Activated CD8-positive, alpha-beta memory T cell treated with anti-CD3 and anti-CD28 coated beads, Interleukin-2, amount 10 ng/mL, durations not matched to agents 7 days and 5 days (primary cell): ENCODE data around the gene FAR1. TPM values are rescaled to one million over a fixed set of nuclear protein-coding genes. Genes with fewer than 3 reads are reported as not detected.
A peak's percentile ranks its signal among the peaks of the same experiment; 100 is the strongest.
"Not testable (repeated sequence)": the region's sequence is repeated elsewhere in the genome, so short reads cannot be mapped to it uniquely, and the experiment has no call there.

ENCODE experiments used
- ATAC-seq: fragments of 150-1000 bp; cut with Tn5 transposase; one replicate; pipeline ENCODE4 v1.10.0; 2021; ENCODE audit warnings: moderate library complexity
- CTCF ChIA-PET: fragments of 350-600 bp; sonication (Branson Sonifier 250); formaldehyde crosslinking; loops from one replicate; lab custom pipeline; 2021; ENCODE audit warnings: antibody characterized with exemption; lab: Charles Lee
- DNase-seq: peaks from one replicate; pipeline ENCODE4 v3.0.0-alpha.2; 2020
- H3K27ac Mint-ChIP-seq: one replicate; pipeline ENCODE4 v1.8.0; 2021; ENCODE audit warnings: mild to moderate bottlenecking, mixed read lengths
- H3K27me3 Mint-ChIP-seq: one replicate; pipeline ENCODE4 v1.8.0; 2021; ENCODE audit warnings: mixed read lengths
- H3K36me3 Mint-ChIP-seq: one replicate; pipeline ENCODE4 v1.8.0; 2021; ENCODE audit warnings: mild to moderate bottlenecking, mixed read lengths
- H3K4me1 Mint-ChIP-seq: one replicate; pipeline ENCODE4 v1.8.0; 2021; ENCODE audit warnings: mixed read lengths
- H3K4me3 Mint-ChIP-seq: one replicate; pipeline ENCODE4 v1.8.0; 2021; ENCODE audit warnings: mild to moderate bottlenecking, moderate library complexity, mixed read lengths
- H3K9me3 Mint-ChIP-seq: one replicate; pipeline ENCODE4 v1.8.0; 2022; ENCODE audit warnings: low read depth, mixed read lengths
- total RNA-seq, 2 experiments: library from RNA; stranded (reverse); gene quantifications; one replicate each; pipeline ENCODE4 v1.2.3, GENCODE V29; 2021

FAR1 gene
- total RNA-seq, 2 experiments from 2014 or later = 56.9 to 57.0 TPM

- H3K27me3 Mint-ChIP-seq = peaks cover 41% of the 10 kb centered on the region
- DNase-seq, CTCF ChIA-PET, ATAC-seq, H3K9me3 Mint-ChIP-seq, H3K36me3 Mint-ChIP-seq, H3K27ac Mint-ChIP-seq, H3K4me3 Mint-ChIP-seq, H3K4me1 Mint-ChIP-seq: not testable (repeated sequence)
Observed at GRCh38 chr11:13651515-13651914, 17.0 kb upstream of the FAR1 start.

GRCh38 chr11:13661074-13661623 lies 7.3 kb upstream of the FAR1 start:
- Mint-ChIP-seq H3K27me3 (peaks cover 25% of the 10 kb centered on the region), H3K4me1 (no peaks in the 10 kb centered on the region), H3K36me3 (no peaks in the 10 kb centered on the region), H3K9me3 (peaks cover 8% of the 10 kb centered on the region), H3K4me3 (no peak overlapping the region), H3K27ac (no peak overlapping the region)
- ATAC-seq = no peak
- no peak for DNase-seq
- CTCF ChIA-PET = no interaction called here

- Mint-ChIP-seq H3K36me3 (no peaks in the 10 kb centered on the region), H3K4me3 (no peak overlapping the region), H3K27ac (no peak overlapping the region), H3K9me3 (peaks cover 6% of the 10 kb centered on the region), H3K4me1 (peaks cover 8% of the 10 kb centered on the region), H3K27me3 (peaks cover 24% of the 10 kb centered on the region)
- CTCF ChIA-PET = no interaction called here
- ATAC-seq (no peak), DNase-seq (no peak)
Observed at GRCh38 chr11:13663631-13664071, 4.8 kb upstream of the FAR1 start.

- no peak overlapping the region for H3K4me3 Mint-ChIP-seq
- no peaks in the 10 kb centered on the region for H3K36me3 Mint-ChIP-seq
- DNase-seq (no peak), ATAC-seq (no peak)
- H3K4me1 Mint-ChIP-seq = peaks cover 9% of the 10 kb centered on the region
- CTCF ChIA-PET = no interaction called here
- H3K9me3 Mint-ChIP-seq = no peaks in the 10 kb centered on the region
- H3K27me3 Mint-ChIP-seq = peaks cover 22% of the 10 kb centered on the region
- no peak overlapping the region for H3K27ac Mint-ChIP-seq
Observed at GRCh38 chr11:13664351-13664750, 4.1 kb upstream of the FAR1 start.

GRCh38 chr11:13666708-13667107 lies 1.8 kb upstream of the FAR1 start:
- no peak overlapping the region for H3K27ac Mint-ChIP-seq
- H3K27me3 Mint-ChIP-seq = peaks cover 20% of the 10 kb centered on the region
- no peaks in the 10 kb centered on the region for H3K9me3 Mint-ChIP-seq
- no peak for ATAC-seq
- peaks cover 6% of the 10 kb centered on the region for H3K36me3 Mint-ChIP-seq
- H3K4me1 Mint-ChIP-seq = peaks cover 27% of the 10 kb centered on the region
- no peak for DNase-seq
- CTCF ChIA-PET = interaction anchor here (1.2 to 1.7 kb wide), 3 partner anchors 9 to 204 kb away, joined by 3 to 7 read pairs (median 3); partner anchors contain the start of gene BTBD10
- no peak overlapping the region for H3K4me3 Mint-ChIP-seq

GRCh38 chr11:13667245-13667644 lies 1.2 kb upstream of the FAR1 start:
- DNase-seq = peak; percentile 41

GRCh38 chr11:13667795-13668101 lies 720 bp upstream of the FAR1 start:
- ATAC-seq (no peak), DNase-seq (no peak)
- Mint-ChIP-seq H3K27me3 (peaks cover 15% of the 10 kb centered on the region), H3K4me3 (peak overlapping the region; percentile 75), H3K27ac (peak overlapping the region; percentile 82), H3K36me3 (peaks cover 13% of the 10 kb centered on the region), H3K4me1 (peaks cover 35% of the 10 kb centered on the region), H3K9me3 (no peaks in the 10 kb centered on the region)
- CTCF ChIA-PET = interaction anchor here (0.7 to 1.7 kb wide), 5 partner anchors 8 to 205 kb away, joined by 3 to 7 read pairs (median 3); partner anchors contain the start of gene BTBD10

More at GRCh38 chr11:13667245-13667644, 1.2 kb upstream of the FAR1 start:
- H3K36me3 Mint-ChIP-seq = peaks cover 10% of the 10 kb centered on the region
- peaks cover 30% of the 10 kb centered on the region for H3K4me1 Mint-ChIP-seq
- no peak for ATAC-seq
- peak overlapping the region; percentile 75 for H3K4me3 Mint-ChIP-seq
- H3K9me3 Mint-ChIP-seq = no peaks in the 10 kb centered on the region
- H3K27ac Mint-ChIP-seq = peak overlapping the region; percentile 82
- peaks cover 19% of the 10 kb centered on the region for H3K27me3 Mint-ChIP-seq
- CTCF ChIA-PET = interaction anchor here (0.7 to 1.7 kb wide), 5 partner anchors 9 to 204 kb away, joined by 3 to 7 read pairs (median 3); partner anchors contain the start of gene BTBD10

GRCh38 chr11:13668957-13669521 lies 571 bp downstream of the FAR1 start:
- CTCF ChIA-PET = no interaction called here

GRCh38 chr11:13669544-13670488 lies 1.3 kb downstream of the FAR1 start:
- CTCF ChIA-PET = no interaction called here
- Mint-ChIP-seq H3K4me1 (peaks cover 42% of the 10 kb centered on the region), H3K4me3 (peak overlapping the region; percentile 96), H3K9me3 (no peaks in the 10 kb centered on the region), H3K27me3 (peaks cover 8% of the 10 kb centered on the region), H3K36me3 (peaks cover 21% of the 10 kb centered on the region), H3K27ac (peak overlapping the region; percentile 95)
- DNase-seq (no peak), ATAC-seq (no peak)

More at GRCh38 chr11:13668957-13669521, 571 bp downstream of the FAR1 start:
- Mint-ChIP-seq H3K27ac (peak overlapping the region; percentile 95), H3K27me3 (peaks cover 12% of the 10 kb centered on the region), H3K36me3 (peaks cover 18% of the 10 kb centered on the region), H3K9me3 (no peaks in the 10 kb centered on the region), H3K4me1 (peaks cover 39% of the 10 kb centered on the region), H3K4me3 (peak overlapping the region; percentile 96)
- ATAC-seq = peak; percentile 13
- peak; percentile 65 for DNase-seq

GRCh38 chr11:13672576-13673210 lies 4.2 kb downstream of the FAR1 start:
- peaks cover 35% of the 10 kb centered on the region for H3K4me1 Mint-ChIP-seq

GRCh38 chr11:13674799-13675509 lies 6.5 kb downstream of the FAR1 start:
- no peak overlapping the region for H3K4me3 Mint-ChIP-seq
- peaks cover 33% of the 10 kb centered on the region for H3K4me1 Mint-ChIP-seq
- H3K27ac Mint-ChIP-seq = no peak overlapping the region
- DNase-seq (no peak), ATAC-seq (no peak)
- H3K36me3 Mint-ChIP-seq = peaks cover 27% of the 10 kb centered on the region
- CTCF ChIA-PET = interaction anchor here (0.7 to 0.9 kb wide), 2 partner anchors 18 to 428 kb away, joined by 3 read pairs; no protein-coding TSS in a partner anchor
- H3K9me3 Mint-ChIP-seq = no peaks in the 10 kb centered on the region
- H3K27me3 Mint-ChIP-seq = no peaks in the 10 kb centered on the region

More at GRCh38 chr11:13672576-13673210, 4.2 kb downstream of the FAR1 start:
- ATAC-seq = no peak
- CTCF ChIA-PET = interaction anchor here (2.2 kb wide), 1 partner anchor 21 kb away, joined by 4 read pairs; no protein-coding TSS in a partner anchor
- H3K9me3 Mint-ChIP-seq = no peaks in the 10 kb centered on the region
- H3K4me3 Mint-ChIP-seq = no peak overlapping the region
- H3K27ac Mint-ChIP-seq = no peak overlapping the region
- no peak for DNase-seq
- H3K27me3 Mint-ChIP-seq = peaks cover 2% of the 10 kb centered on the region
- peaks cover 22% of the 10 kb centered on the region for H3K36me3 Mint-ChIP-seq

- no peaks in the 10 kb centered on the region for H3K9me3 Mint-ChIP-seq
- H3K36me3 Mint-ChIP-seq = peaks cover 27% of the 10 kb centered on the region
- H3K27ac Mint-ChIP-seq = no peak overlapping the region
- H3K4me3 Mint-ChIP-seq = no peak overlapping the region
- CTCF ChIA-PET = interaction anchor here (0.9 to 1.2 kb wide), 2 partner anchors 9 kb away, joined by 3 read pairs; no protein-coding TSS in a partner anchor
- DNase-seq (no peak), ATAC-seq (no peak)
- no peaks in the 10 kb centered on the region for H3K27me3 Mint-ChIP-seq
- peaks cover 31% of the 10 kb centered on the region for H3K4me1 Mint-ChIP-seq
Observed at GRCh38 chr11:13676576-13676975, 8.1 kb downstream of the FAR1 start.
